DMS153 treated with DMSO at 0.1 percent for 48 hours (cell line): ENCODE results near the gene MTA2.
"Not testable (repeated sequence)": the region's sequence is repeated elsewhere in the genome, so short reads cannot be mapped to it uniquely, and the experiment has no call there.

Experiments used
- DNase-seq: peaks from one replicate; lab custom pipeline; 2025; ENCODE audit not compliant: unreplicated experiment; lab: John Stamatoyannopoulos, UW

Gene MTA2

GRCh38 chr11:62601372-62602140 lies at the start of gene MTA2:
Gene MTA2 (minus strand): TSS chr11:62601865. CDS start chr11:62601450, 415 bp downstream.
- DNase-seq = peak; percentile 97

GRCh38 chr11:62650283-62650682 lies 48.6 kb upstream of the MTA2 start:
- DNase-seq = not testable (repeated sequence)

GRCh38 chr11:62649486-62649885 lies 47.8 kb upstream of the MTA2 start:
- no peak for DNase-seq

- no peak for DNase-seq
These were observed 47.3 kb upstream of the MTA2 start for GRCh38 chr11:62648967-62649364.

- no peak for DNase-seq
These were observed 46.7 kb upstream of the MTA2 start for GRCh38 chr11:62648185-62648966.

GRCh38 chr11:62647609-62648005 lies 45.9 kb upstream of the MTA2 start:
- DNase-seq = no peak

- DNase-seq = no peak
These were observed 45.4 kb upstream of the MTA2 start for GRCh38 chr11:62646825-62647608.

- DNase-seq = peak; percentile 91
These were observed 44.5 kb upstream of the MTA2 start, which contains the start of gene GANAB for GRCh38 chr11:62645946-62646824. Gene GANAB (minus strand): TSS chr11:62646613. CDS start chr11:62646599, 14 bp downstream.

GRCh38 chr11:62645671-62645945 lies 43.9 kb upstream of the MTA2 start:
- DNase-seq = no peak

GRCh38 chr11:62644220-62644619 lies 42.6 kb upstream of the MTA2 start:
- DNase-seq = no peak

GRCh38 chr11:62632492-62632891 lies 30.8 kb upstream of the MTA2 start:
- DNase-seq = no peak

GRCh38 chr11:62627713-62628112 lies 26.0 kb upstream of the MTA2 start:
- DNase-seq = no peak

GRCh38 chr11:62622476-62623089 lies 20.9 kb upstream of the MTA2 start:
- no peak for DNase-seq

- DNase-seq = peak; percentile 97
These were observed 20.2 kb upstream of the MTA2 start, which contains the start of gene B3GAT3 for GRCh38 chr11:62621567-62622470. Gene B3GAT3 (minus strand): TSS chr11:62621986. CDS start chr11:62621947, 39 bp downstream.

GRCh38 chr11:62621027-62621566 lies 19.4 kb upstream of the MTA2 start:
- no peak for DNase-seq

GRCh38 chr11:62616957-62617356 lies 15.3 kb upstream of the MTA2 start:
- DNase-seq = not testable (repeated sequence)

GRCh38 chr11:62615521-62615920 lies 13.9 kb upstream of the MTA2 start:
- DNase-seq = no peak

GRCh38 chr11:62614275-62614674 lies 12.6 kb upstream of the MTA2 start:
- no peak for DNase-seq

- no peak for DNase-seq
These were observed 11.7 kb upstream of the MTA2 start for GRCh38 chr11:62613291-62613778.
